Esophagus (tissue), 2 donors: ENCODE measurements around the gene TPSD1. TPM values are rescaled to one million over a fixed set of nuclear protein-coding genes. Genes with fewer than 3 reads are reported as not detected.

Experiments used
- H3K27ac ChIP-seq, 2 donors: one replicate each; pipeline ENCODE4 v1.5.1; 2013; ENCODE audit warnings: low read depth in 2 of 2, mild to moderate bottlenecking in 2 of 2, inconsistent platforms in 1 of 2, low read length in 1 of 2, moderate library complexity in 1 of 2
- H3K27me3 ChIP-seq, 2 donors: one replicate each; pipeline ENCODE4 v1.6.1; 2013; ENCODE audit warnings: low read length in 2 of 2, control low read depth in 1 of 2, mild to moderate bottlenecking in 1 of 2; ENCODE audit not compliant: insufficient read depth in 2 of 2, control insufficient read depth in 1 of 2
- H3K36me3 ChIP-seq, 2 donors: one replicate each; pipeline ENCODE4 v1.6.1; 2013; ENCODE audit warnings: low read length in 1 of 2; ENCODE audit not compliant: control insufficient read depth in 2 of 2, insufficient read depth in 2 of 2
- H3K4me1 ChIP-seq, 2 donors: one replicate each; pipeline ENCODE4 v1.6.1; 2013; ENCODE audit warnings: low read length in 1 of 2; ENCODE audit not compliant: control insufficient read depth in 2 of 2, insufficient read depth in 2 of 2
- H3K4me3 ChIP-seq, 2 donors: one replicate each; pipeline ENCODE4 v1.5.1; 2013; ENCODE audit warnings: low read length in 2 of 2, mild to moderate bottlenecking in 2 of 2, low read depth in 1 of 2, moderate library complexity in 1 of 2
- H3K9me3 ChIP-seq, 2 donors: one replicate each; pipeline ENCODE4 v1.6.1; 2013; ENCODE audit warnings: mild to moderate bottlenecking in 2 of 2, low read depth in 1 of 2, low read length in 1 of 2, moderate library complexity in 1 of 2; ENCODE audit not compliant: control insufficient read depth in 2 of 2, insufficient read depth in 1 of 2
- WGBS, 2 donors: extraction: QIAGEN DNeasy Blood & Tissue Kit; methylation state at CpG; one replicate each; pipeline ENCODE4 v1.1.7; 2013; 5-methylcytosine and 5-hydroxymethylcytosine counted together
- polyA plus RNA-seq, 2 donors: library from polyadenylated mRNA; stranded (reverse); fragments of 200-250 nt; gene quantifications; one replicate each; pipeline ENCODE4 v1.2.3, GENCODE V29; 2013
- donor health status: healthy with polysubstance abuse.
- donor health status: Bipolar disorder and iron deficiency.

TPSD1 gene
- polyA plus RNA-seq, 2 donors, result 0.83 to 1.5 TPM

DNA sequence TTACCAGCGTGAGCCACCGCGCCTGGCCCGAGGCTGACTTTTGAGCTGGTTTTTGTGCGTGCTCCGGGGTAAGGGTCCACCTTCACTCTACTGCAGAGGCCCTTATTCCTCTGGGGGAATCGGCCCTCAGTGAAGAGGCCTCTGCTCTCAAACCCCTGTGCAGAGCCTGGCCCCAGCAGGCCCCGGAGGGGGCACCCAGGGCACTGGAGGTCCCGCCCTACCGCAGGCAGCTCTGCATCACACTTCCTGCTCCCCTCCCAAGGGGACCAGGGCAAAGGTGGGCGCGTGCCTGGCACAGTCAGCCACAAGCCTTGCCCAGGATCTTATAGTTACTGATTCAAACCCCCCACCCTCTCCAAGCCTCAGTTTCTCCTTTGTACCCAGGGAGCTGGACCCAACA lies 50.0 kb downstream of the TPSD1 start:
- Histone ChIP-seq H3K36me3 (no peaks in the 10 kb centered on the region), H3K4me1 (peaks cover 2 to 16% of the 10 kb centered on the region in 2 donors), H3K4me3 (no peak overlapping the region), H3K27ac (no peak overlapping the region), H3K9me3 (no peaks in the 10 kb centered on the region), H3K27me3 (no peaks in the 10 kb centered on the region)
- WGBS, 2 donors, result 56 to 72% methylated on average over 12 of the region's 12 CpGs

DNA sequence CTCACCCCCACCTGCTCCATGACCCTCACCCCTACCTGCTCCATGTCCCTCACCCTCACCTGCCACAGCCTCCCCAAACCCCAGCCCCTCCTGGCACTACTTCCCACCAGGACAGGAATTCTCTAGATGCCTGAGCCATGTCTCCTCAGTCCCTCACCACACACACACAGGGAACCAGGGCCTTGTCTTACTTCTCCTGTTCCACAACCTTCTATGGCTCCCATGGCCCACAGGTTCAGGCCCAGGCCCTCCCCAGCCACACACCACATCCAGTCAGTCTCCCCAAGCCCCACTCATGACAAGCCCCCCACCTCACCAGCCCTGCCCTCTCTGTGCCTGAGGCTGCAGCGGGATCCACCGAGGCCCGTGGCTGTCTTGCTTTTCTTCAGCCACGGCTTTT lies 50.5 kb downstream of the TPSD1 start:
- Histone ChIP-seq H3K9me3 (no peaks in the 10 kb centered on the region), H3K4me3 (no peak overlapping the region), H3K4me1 (peaks cover 4 to 15% of the 10 kb centered on the region in 2 donors), H3K27me3 (no peaks in the 10 kb centered on the region), H3K27ac (no peak overlapping the region), H3K36me3 (no peaks in the 10 kb centered on the region)
- WGBS, 2 donors, result 63 to 66% methylated on average over 4 of the region's 4 CpGs

DNA sequence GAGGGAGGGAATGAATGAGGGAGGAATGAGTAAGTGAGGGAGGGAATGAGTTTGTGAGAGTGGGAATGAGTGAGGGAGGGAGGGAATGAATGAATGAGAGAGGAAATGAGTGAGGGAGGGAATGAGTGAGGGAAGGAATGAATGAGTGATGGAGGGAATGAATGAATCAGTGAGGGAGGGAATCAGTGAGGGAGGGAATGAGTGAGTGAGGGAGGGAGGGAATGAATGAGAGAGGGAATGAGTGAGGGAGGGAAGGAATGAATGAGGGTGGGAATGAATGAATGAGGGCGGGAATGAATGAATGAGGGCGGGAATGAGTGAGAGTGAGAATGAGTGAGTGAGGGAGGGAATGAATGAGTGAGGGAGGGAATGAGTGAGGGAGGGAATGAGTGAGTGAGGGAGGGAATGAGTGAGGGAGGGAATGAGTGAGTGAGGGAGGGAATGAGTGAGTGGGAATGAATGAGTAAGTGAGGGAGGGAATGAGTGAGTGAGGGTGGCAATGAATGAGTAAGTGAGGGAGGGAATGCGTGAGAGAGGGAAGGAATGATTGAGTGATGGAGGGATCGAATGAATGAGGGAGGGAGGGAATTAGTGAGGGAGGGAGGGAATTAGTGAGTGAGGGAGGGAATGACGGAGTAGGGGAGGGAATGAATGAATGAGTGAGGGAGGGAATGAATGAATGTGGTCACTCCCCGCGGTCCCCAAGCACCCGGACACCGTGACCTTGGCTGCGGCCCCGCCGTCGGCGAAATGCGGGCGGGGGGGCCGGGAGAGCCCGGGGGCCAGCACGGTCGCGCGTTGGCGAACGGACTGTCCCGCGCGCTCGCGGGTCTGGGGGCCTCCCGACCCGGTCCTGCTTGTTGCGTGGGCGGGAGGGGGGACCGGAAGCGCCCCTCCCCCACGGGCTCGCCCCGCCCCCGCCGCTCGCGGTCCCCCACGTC lies 52.4 kb downstream of the TPSD1 start:
- peak overlapping the region; percentile 83 to 97 for H3K27ac ChIP-seq
- no peaks in the 10 kb centered on the region for H3K27me3 ChIP-seq
- no peaks in the 10 kb centered on the region for H3K9me3 ChIP-seq
- H3K4me1 ChIP-seq, result peaks cover 12 to 24% of the 10 kb centered on the region in 2 donors
- peaks cover 0 to 11% of the 10 kb centered on the region in 2 donors for H3K36me3 ChIP-seq
- peak overlapping the region; percentile 50 to 88 for H3K4me3 ChIP-seq
- WGBS, 2 donors, result 4 to 10% methylated on average over 14 to 42 of the region's 43 CpGs

Other genes starting within 250 kb of the TPSD1 start
- under 1 TPM in 1 of 2 donors, not detected in 1; 0.05 TPM for gene SSTR5, start 183.3 kb upstream of the TPSD1 start, polyA plus RNA-seq
- gene C1QTNF8, start 159.8 kb upstream of the TPSD1 start, polyA plus RNA-seq, result not detected
- 1 to 10 TPM; 6.4 to 6.5 TPM for gene CACNA1H, start 103.0 kb upstream of the TPSD1 start, polyA plus RNA-seq
- gene TPSG1, start 30.8 kb upstream of the TPSD1 start, polyA plus RNA-seq, result under 1 TPM; 0.10 to 0.15 TPM
- gene TPSB2, start 25.9 kb upstream of the TPSD1 start, polyA plus RNA-seq, result 10 to 100 TPM in 1 of 2 donors, 1 to 10 TPM in 1; 5.7 to 37.8 TPM
- 10 to 100 TPM in 1 of 2 donors, 1 to 10 TPM in 1; 2.8 to 33.0 TPM for gene TPSAB1, start 15.4 kb upstream of the TPSD1 start, polyA plus RNA-seq
- gene UBE2I, start 53.6 kb downstream of the TPSD1 start, polyA plus RNA-seq, result 10 to 100 TPM; 35.4 to 56.9 TPM
- gene BAIAP3, start 77.6 kb downstream of the TPSD1 start, polyA plus RNA-seq, result 1 to 10 TPM; 1.2 to 2.7 TPM
- gene TSR3, start 95.8 kb downstream of the TPSD1 start, polyA plus RNA-seq, result 10 to 100 TPM; 31.4 to 53.0 TPM
- gene GNPTG, start 95.9 kb downstream of the TPSD1 start, polyA plus RNA-seq, result 10 to 100 TPM; 33.6 to 39.1 TPM
- gene UNKL, start 158.6 kb downstream of the TPSD1 start, polyA plus RNA-seq, result 1 to 10 TPM; 5.4 to 8.1 TPM
- gene UQCC4, start 164.7 kb downstream of the TPSD1 start, polyA plus RNA-seq, result 10 to 100 TPM; 11.6 to 24.6 TPM
- not detected for gene PERCC1, start 175.0 kb downstream of the TPSD1 start, polyA plus RNA-seq
- under 1 TPM; 0.44 to 0.98 TPM for gene CCDC154, start 188.5 kb downstream of the TPSD1 start, polyA plus RNA-seq
- gene CLCN7, start 219.0 kb downstream of the TPSD1 start, polyA plus RNA-seq, result 10 to 100 TPM; 18.7 to 33.1 TPM
- gene PTX4, start 232.9 kb downstream of the TPSD1 start, polyA plus RNA-seq, result not detected
- 10 to 100 TPM; 32.6 to 60.8 TPM for gene TELO2, start 237.3 kb downstream of the TPSD1 start, polyA plus RNA-seq